GM19395 (cell line): ENCODE measurements around the gene CIAO3.
"Not testable (repeated sequence)": the region's sequence is repeated elsewhere in the genome, so short reads cannot be mapped to it uniquely, and the experiment has no call there.

Source experiments
- ATAC-seq: cut with Tn5 transposase; IDR thresholded peaks from one replicate; pipeline ENCODE4 v1.9.1; 2021; ENCODE audit warnings: mild to moderate bottlenecking, moderate library complexity; ENCODE audit not compliant: unreplicated experiment

Gene CIAO3

GRCh38 chr16:725041-725376, 15.8 kb downstream of the CIAO3 start:
- ATAC-seq = no peak

GRCh38 chr16:724188-725040, 16.4 kb downstream of the CIAO3 start:
- no peak for ATAC-seq

GRCh38 chr16:723695-724094, 17.1 kb downstream of the CIAO3 start:
- no peak for ATAC-seq

GRCh38 chr16:722835-723633, 17.8 kb downstream of the CIAO3 start:
- ATAC-seq = no peak

GRCh38 chr16:721765-722540, 18.8 kb downstream of the CIAO3 start:
- ATAC-seq = no peak

- peak; percentile 67 for ATAC-seq
These were observed 19.6 kb downstream of the CIAO3 start, which contains the start of gene ANTKMT for GRCh38 chr16:720990-721764. Gene ANTKMT, plus strand, starts transcription at chr16:721146. Its CDS starts 129 bp downstream, at chr16:721275.

GRCh38 chr16:720447-720989, 20.3 kb downstream of the CIAO3 start:
- ATAC-seq = peak; percentile 24

- peak; percentile 4 for ATAC-seq
These were observed 20.9 kb downstream of the CIAO3 start for GRCh38 chr16:719815-720446.

- no peak for ATAC-seq
These were observed 21.9 kb downstream of the CIAO3 start for GRCh38 chr16:718922-719321.

GRCh38 chr16:718389-718788, 22.4 kb downstream of the CIAO3 start:
- no peak for ATAC-seq

- ATAC-seq = no peak
These were observed 23.1 kb downstream of the CIAO3 start for GRCh38 chr16:717450-718245.

- no peak for ATAC-seq
These were observed 23.9 kb downstream of the CIAO3 start for GRCh38 chr16:716768-717325.

GRCh38 chr16:716200-716568, 24.6 kb downstream of the CIAO3 start:
- no peak for ATAC-seq

- peak; percentile 18 for ATAC-seq
These were observed 25.2 kb downstream of the CIAO3 start for GRCh38 chr16:715477-716199.

GRCh38 chr16:714558-715476, 26.0 kb downstream of the CIAO3 start, which contains the start of gene METRN:
Gene METRN, plus strand, starts transcription at chr16:715118. Its CDS starts 172 bp downstream, at chr16:715290.
- peak; percentile 67 for ATAC-seq

GRCh38 chr16:714079-714478, 26.7 kb downstream of the CIAO3 start:
- no peak for ATAC-seq

GRCh38 chr16:712740-713250, 28.0 kb downstream of the CIAO3 start:
- not testable (repeated sequence) for ATAC-seq
